Measurements from ENCODE around the gene SIRPB2. TPM values are rescaled to one million over a fixed set of nuclear protein-coding genes. Genes with fewer than 3 reads are reported as not detected.
A peak's percentile ranks its signal among the peaks of the same experiment; 100 is the strongest.

Gene SIRPB2
- total and polyA plus RNA-seq, 2 donors (not counting 3 experiments of a cell fraction or from before 2014, with no cell fraction given), result 9.5 to 19.7 TPM

DNA sequence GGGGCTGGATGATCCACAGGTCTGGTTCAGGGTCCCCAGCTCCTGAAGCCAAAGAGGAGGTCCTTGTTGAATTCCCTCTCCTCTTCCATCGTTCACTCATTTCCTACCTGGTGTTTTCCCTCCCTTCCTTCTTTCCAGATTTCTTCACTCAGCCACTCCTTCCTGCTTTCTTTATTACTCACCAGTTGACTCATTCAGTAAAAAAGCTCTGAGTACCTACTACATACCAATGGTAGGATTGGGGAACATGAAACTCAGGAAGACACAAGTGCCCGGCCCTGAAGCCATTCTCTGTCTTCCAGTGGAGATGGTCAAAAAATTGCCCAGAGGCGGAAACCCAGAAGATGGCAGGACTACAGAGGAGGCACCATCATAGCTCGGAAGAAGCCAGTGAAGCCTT, 12.7 kb downstream of the SIRPB2 start:
- Histone ChIP-seq H3K9me3 (replicated peaks; ENCODE audit: control insufficient read depth, insufficient read depth, low read length) (no peaks in the 10 kb centered on the region), H3K4me1 (ENCODE audit: control insufficient read depth, extremely low read depth, insufficient read depth, low read length) (peaks cover 10% of the 10 kb centered on the region), H3K79me2 (ENCODE audit: control insufficient read depth, insufficient read depth, low read length) (no peaks in the 10 kb centered on the region), H3K27me3 (ENCODE audit: control insufficient read depth in 2 of 2, insufficient read depth in 2 of 2, low read length in 2 of 2) (no peaks in the 10 kb centered on the region), H4K20me1 (replicated peaks; ENCODE audit: control insufficient read depth, extremely low read depth, insufficient read depth, low read length) (no peaks in the 10 kb centered on the region), H3K4me2 (ENCODE audit: insufficient read depth, low read length) (no peak overlapping the region), H3K9me1 (replicated peaks; ENCODE audit: control insufficient read depth, extremely low read depth, insufficient read depth, low read length) (no peaks in the 10 kb centered on the region), H2AFZ (ENCODE audit: low read depth, low read length) (no peak overlapping the region), H3K4me3 (replicated peaks in 1 of 3; ENCODE audit: insufficient read depth in 1 of 3, low read depth in 1 of 3, low read length in 3 of 3) (no peak overlapping the region), H3K27ac (ENCODE audit: insufficient read depth, low read depth, low read length) (no peak overlapping the region), H3K36me3 (ENCODE audit: control insufficient read depth in 2 of 2, extremely low read depth in 1 of 2, insufficient read depth in 2 of 2, low read length in 2 of 2) (peaks cover 0 to 10% of the 10 kb centered on the region in 2 experiments), H3K9ac (replicated peaks; ENCODE audit: extremely low read depth, insufficient read depth, low read length) (no peak overlapping the region)
- dilution Hi-C loops (cut with MboI; ENCODE audit: extremely low pct_ligation_motif_present, low sequenced_read_pairs), result no loop called here
- FAIRE-seq, result peak; percentile 81
- CTCF ChIA-PET, result interaction anchor here (0.9 to 14.3 kb wide), 3 partner anchors 11 to 25 kb away, joined by 3 to 229 read pairs (median 6); partner anchors contain the start of genes NSFL1C and SIRPB2
- POLR2A ChIA-PET, result no interaction called here
- TF ChIP-seq, protein P1, sequence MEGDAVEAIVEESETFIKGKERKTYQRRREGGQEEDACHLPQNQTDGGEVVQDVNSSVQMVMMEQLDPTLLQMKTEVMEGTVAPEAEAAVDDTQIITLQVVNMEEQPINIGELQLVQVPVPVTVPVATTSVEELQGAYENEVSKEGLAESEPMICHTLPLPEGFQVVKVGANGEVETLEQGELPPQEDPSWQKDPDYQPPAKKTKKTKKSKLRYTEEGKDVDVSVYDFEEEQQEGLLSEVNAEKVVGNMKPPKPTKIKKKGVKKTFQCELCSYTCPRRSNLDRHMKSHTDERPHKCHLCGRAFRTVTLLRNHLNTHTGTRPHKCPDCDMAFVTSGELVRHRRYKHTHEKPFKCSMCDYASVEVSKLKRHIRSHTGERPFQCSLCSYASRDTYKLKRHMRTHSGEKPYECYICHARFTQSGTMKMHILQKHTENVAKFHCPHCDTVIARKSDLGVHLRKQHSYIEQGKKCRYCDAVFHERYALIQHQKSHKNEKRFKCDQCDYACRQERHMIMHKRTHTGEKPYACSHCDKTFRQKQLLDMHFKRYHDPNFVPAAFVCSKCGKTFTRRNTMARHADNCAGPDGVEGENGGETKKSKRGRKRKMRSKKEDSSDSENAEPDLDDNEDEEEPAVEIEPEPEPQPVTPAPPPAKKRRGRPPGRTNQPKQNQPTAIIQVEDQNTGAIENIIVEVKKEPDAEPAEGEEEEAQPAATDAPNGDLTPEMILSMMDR (IDR thresholded peaks at IDR 0.05; ENCODE audit: extremely low read depth in 1 of 2, insufficient read depth in 1 of 2, low read depth in 1 of 2, low read length in 2 of 2), result no peak
- TF ChIP-seq JUN (IDR thresholded peaks at IDR 0.05; ENCODE audit: borderline replicate concordance, insufficient read depth, insufficient read length, low read depth), result peak; percentile 45
- TF ChIP-seq FOS (IDR thresholded peaks at IDR 0.05; ENCODE audit: borderline replicate concordance, insufficient read depth, low read length), result peak; percentile 89
- BruUV-seq (replicated peaks), result no TSS peak
- intact Hi-C loops (cut with micrococcal nuclease), result no loop called here
- DNase-seq (ENCODE audit: low read depth, low spot score), result peak; percentile 42

- intact Hi-C loops (cut with micrococcal nuclease) (no loop called here), dilution Hi-C loops (cut with MboI; ENCODE audit: extremely low pct_ligation_motif_present, low sequenced_read_pairs) (no loop called here)
- H3K4me2 ChIP-seq (ENCODE audit: insufficient read depth, low read length), result no peak overlapping the region
Observed at GRCh38 chr20:1477896-1478490, 13.2 kb downstream of the SIRPB2 start.

More at GRCh38 chr20:1477896-1478490, 13.2 kb downstream of the SIRPB2 start:
- POLR2A ChIA-PET, result no interaction called here
- FAIRE-seq (no peak), DNase-seq (ENCODE audit: low read depth, low spot score) (no peak)
- no peak overlapping the region for H2AFZ ChIP-seq (ENCODE audit: low read depth, low read length)
- H4K20me1 ChIP-seq (replicated peaks; ENCODE audit: control insufficient read depth, extremely low read depth, insufficient read depth, low read length), result no peaks in the 10 kb centered on the region
- no peaks in the 10 kb centered on the region for H3K9me3 ChIP-seq (replicated peaks; ENCODE audit: control insufficient read depth, insufficient read depth, low read length)
- no peak overlapping the region for H3K4me3 ChIP-seq (replicated peaks in 1 of 3; ENCODE audit: insufficient read depth in 1 of 3, low read depth in 1 of 3, low read length in 3 of 3)
- H3K36me3 ChIP-seq (ENCODE audit: control insufficient read depth in 2 of 2, extremely low read depth in 1 of 2, insufficient read depth in 2 of 2, low read length in 2 of 2), result peaks cover 0 to 10% of the 10 kb centered on the region in 2 experiments
- no peak for TF ChIP-seq GATA2 (IDR thresholded peaks at IDR 0.05; ENCODE audit: insufficient read depth, insufficient read length, low read depth, low read length)
- no peak for TF ChIP-seq POLR2AphosphoS5 (IDR thresholded peaks at IDR 0.05; ENCODE audit: insufficient read depth, low read depth, low read length)
- TF ChIP-seq EZH2 (IDR thresholded peaks at IDR 0.05; ENCODE audit: borderline replicate concordance, low read depth, low read length, severe bottlenecking), result no peak
- TF ChIP-seq, protein P2, sequence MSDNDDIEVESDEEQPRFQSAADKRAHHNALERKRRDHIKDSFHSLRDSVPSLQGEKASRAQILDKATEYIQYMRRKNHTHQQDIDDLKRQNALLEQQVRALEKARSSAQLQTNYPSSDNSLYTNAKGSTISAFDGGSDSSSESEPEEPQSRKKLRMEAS (IDR thresholded peaks at IDR 0.05; ENCODE audit: insufficient read depth, insufficient read length), result no peak
- TF ChIP-seq, protein P1 (IDR thresholded peaks at IDR 0.05; ENCODE audit: extremely low read depth in 1 of 2, insufficient read depth in 1 of 2, low read depth in 1 of 2, low read length in 2 of 2), result no peak
- no peak for TF ChIP-seq FOS (IDR thresholded peaks at IDR 0.05; ENCODE audit: borderline replicate concordance, insufficient read depth, low read length)
- no peak for TF ChIP-seq POLR2A (IDR thresholded peaks at IDR 0.05; ENCODE audit: low read depth, low read length)
- no peak for TF ChIP-seq MYC (IDR thresholded peaks at IDR 0.05; ENCODE audit: low read depth, low read length)
- no peak for TF ChIP-seq JUN (IDR thresholded peaks at IDR 0.05; ENCODE audit: borderline replicate concordance, insufficient read depth, insufficient read length, low read depth)
- no peak overlapping the region for H3K9ac ChIP-seq (replicated peaks; ENCODE audit: extremely low read depth, insufficient read depth, low read length)
- H3K27ac ChIP-seq (ENCODE audit: insufficient read depth, low read depth, low read length), result no peak overlapping the region
- H3K27me3 ChIP-seq (ENCODE audit: control insufficient read depth in 2 of 2, insufficient read depth in 2 of 2, low read length in 2 of 2), result no peaks in the 10 kb centered on the region
- no TSS peak for BruUV-seq (replicated peaks)
- H3K4me1 ChIP-seq (ENCODE audit: control insufficient read depth, extremely low read depth, insufficient read depth, low read length), result peaks cover 10% of the 10 kb centered on the region
- no peaks in the 10 kb centered on the region for H3K9me1 ChIP-seq (replicated peaks; ENCODE audit: control insufficient read depth, extremely low read depth, insufficient read depth, low read length)
- CTCF ChIA-PET, result interaction anchor here (0.9 to 14.3 kb wide), 3 partner anchors 11 to 26 kb away, joined by 3 to 229 read pairs (median 6); partner anchors contain the start of genes NSFL1C and SIRPB2
- H3K79me2 ChIP-seq (ENCODE audit: control insufficient read depth, insufficient read depth, low read length), result no peaks in the 10 kb centered on the region

Data from endothelial cell of umbilical vein (primary cell).